CD4-positive, alpha-beta T cell (primary cell): ENCODE measurements around the gene NOD2. TPM values are rescaled to one million over a fixed set of nuclear protein-coding genes. Genes with fewer than 3 reads are reported as not detected.

ENCODE experiments used
- ATAC-seq: fragments of 200-7000 bp; cut with Tn5 transposase; one replicate; pipeline ENCODE4 v1.10.0; 2022; ENCODE audit warnings: mild to moderate bottlenecking; ENCODE audit not compliant: poor library complexity
- CTCF ChIA-PET: fragments of 350-600 bp; sonication (Branson Sonifier 250); formaldehyde crosslinking; loops from one replicate; lab custom pipeline; 2021; ENCODE audit warnings: antibody characterized with exemption, inconsistent platforms; lab: Charles Lee
- POLR2A ChIA-PET: fragments of 350-600 bp; sonication (Branson Sonifier 250); formaldehyde crosslinking; loops from one replicate; lab custom pipeline; 2021; ENCODE audit warnings: antibody characterized with exemption, inconsistent platforms; lab: Charles Lee
- DNase-seq, 14 experiments: peaks; one replicate each; pipeline ENCODE4 v3.0.0-alpha.2; 2013 to 2020; ENCODE audit warnings: mixed read lengths in 2 of 14
- H3K27ac ChIP-seq, 2 donors: one replicate each; pipeline versions ENCODE4 v1.5.1 to v1.7.0; 2013; ENCODE audit warnings: low read length in 2 of 2, low read depth in 1 of 2, mild to moderate bottlenecking in 1 of 2
- H3K27me3 ChIP-seq, 2 experiments: 1 replicate in 1 of 2; 2 replicates in 1 of 2; pipeline versions ENCODE4 v1.6.1 to v1.7.0; 2013; ENCODE audit warnings: low read length in 2 of 2, control low read depth in 1 of 2, mild to moderate bottlenecking in 1 of 2, moderate library complexity in 1 of 2; ENCODE audit not compliant: insufficient read depth in 2 of 2, control insufficient read depth in 1 of 2
- H3K36me3 ChIP-seq: one replicate; pipeline ENCODE4 v1.6.1; 2013; ENCODE audit warnings: low read length, control low read depth; ENCODE audit not compliant: insufficient read depth
- H3K4me1 ChIP-seq: one replicate; pipeline ENCODE4 v1.6.1; 2013; ENCODE audit warnings: low read length, control low read depth; ENCODE audit not compliant: insufficient read depth
- H3K4me3 ChIP-seq: one replicate; pipeline ENCODE4 v1.5.1; 2013; ENCODE audit warnings: mild to moderate bottlenecking, low read length, moderate library complexity
- H3K9me3 ChIP-seq, 2 experiments: 1 replicate in 1 of 2; 2 replicates in 1 of 2; pipeline versions ENCODE4 v1.6.1 to v1.7.0; 2013; ENCODE audit warnings: low read length in 2 of 2, mild to moderate bottlenecking in 2 of 2, control low read depth in 1 of 2, moderate library complexity in 1 of 2; ENCODE audit not compliant: control insufficient read depth in 1 of 2, insufficient read depth in 1 of 2
- H3K27ac Mint-ChIP-seq: one replicate; pipeline ENCODE4 v1.8.0; 2020; ENCODE audit warnings: mixed read lengths
- H3K27me3 Mint-ChIP-seq: one replicate; pipeline ENCODE4 v1.8.0; 2021; ENCODE audit warnings: mixed read lengths
- H3K36me3 Mint-ChIP-seq: one replicate; pipeline ENCODE4 v1.8.0; 2021; ENCODE audit warnings: low read depth, mixed read lengths
- H3K4me1 Mint-ChIP-seq: one replicate; pipeline ENCODE4 v1.8.0; 2021; ENCODE audit warnings: low read depth, mixed read lengths
- H3K4me3 Mint-ChIP-seq: one replicate; pipeline ENCODE4 v1.8.0; 2020; ENCODE audit warnings: mild to moderate bottlenecking, mixed read lengths
- H3K9me3 Mint-ChIP-seq: one replicate; pipeline ENCODE4 v1.8.0; 2020; ENCODE audit warnings: mixed read lengths
- intact Hi-C, 2 experiments: fragments of 100-400 bp; cut with DNase I in 1 of 2; cut with micrococcal nuclease in 1 of 2; formaldehyde crosslinking; loops; one replicate each; pipeline versions ENCODE4 v1.15.1 to v1.9.0; 2023 to 2025; cut with DNase I, micrococcal nuclease
- total RNA-seq, 174 experiments: library from RNA in 2 of 174; stranded (reverse) in 2 of 174; gene quantifications; one replicate each; pipeline ENCODE4 v1.2.3 and lab custom pipeline; 2021 to 2026
- TF ChIP-seq, protein P1 (sequence below): fragments of 200-600 bp; IDR thresholded peaks from one replicate; pipeline ENCODE4 v1.8.0; 2022; ENCODE audit warnings: antibody characterized with exemption, mild to moderate bottlenecking

The NOD2 gene
- total RNA-seq, 2 experiments from 2014 or later = 4.5 to 5.3 TPM

DNA sequence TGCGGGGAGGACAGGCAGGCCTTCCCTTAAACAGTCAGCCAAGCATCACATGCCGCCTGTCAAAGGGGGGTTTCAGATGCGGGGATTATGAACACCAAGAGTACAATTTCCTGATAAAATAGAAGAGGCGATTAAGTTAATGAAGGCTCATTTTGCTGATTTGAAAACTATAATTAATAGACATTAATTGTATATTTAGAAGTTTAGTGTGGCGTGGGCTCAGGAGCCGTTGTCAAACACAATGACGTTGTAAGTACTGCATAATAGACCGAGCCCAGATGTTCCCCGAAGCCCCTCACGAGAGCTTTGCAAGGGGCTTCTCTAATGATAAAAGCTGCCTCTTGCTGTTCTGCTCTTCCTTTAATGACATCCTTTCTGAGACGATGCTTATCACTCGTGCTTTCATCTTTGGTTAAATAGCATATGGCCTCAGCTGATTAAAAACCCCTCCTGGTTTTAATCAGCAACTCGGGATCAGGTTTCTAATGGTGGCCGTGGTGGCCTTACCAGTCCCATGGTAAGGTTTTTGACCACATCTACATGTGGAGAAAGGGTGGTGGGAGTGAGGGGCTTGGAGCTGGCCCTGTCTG, 40.5 kb upstream of the NOD2 start:
- peaks cover 4% of the 10 kb centered on the region for H3K36me3 Mint-ChIP-seq
- H3K9me3 ChIP-seq = no peaks in the 10 kb centered on the region
- intact Hi-C loops = no loop called here
- no peaks in the 10 kb centered on the region for H3K4me1 ChIP-seq
- no peaks in the 10 kb centered on the region for H3K27me3 ChIP-seq
- ATAC-seq = no peak
- H3K36me3 ChIP-seq = peaks cover 2% of the 10 kb centered on the region
- H3K27me3 Mint-ChIP-seq = no peaks in the 10 kb centered on the region
- H3K4me1 Mint-ChIP-seq = no peaks in the 10 kb centered on the region
- POLR2A ChIA-PET = interaction anchor here (0.5 kb wide), 1 partner anchor 104 kb away, joined by 3 read pairs; no protein-coding TSS in a partner anchor
- H3K4me3 ChIP-seq = no peak overlapping the region
- H3K27ac ChIP-seq = no peak overlapping the region
- DNase-seq = no peak
- TF ChIP-seq, protein P1, sequence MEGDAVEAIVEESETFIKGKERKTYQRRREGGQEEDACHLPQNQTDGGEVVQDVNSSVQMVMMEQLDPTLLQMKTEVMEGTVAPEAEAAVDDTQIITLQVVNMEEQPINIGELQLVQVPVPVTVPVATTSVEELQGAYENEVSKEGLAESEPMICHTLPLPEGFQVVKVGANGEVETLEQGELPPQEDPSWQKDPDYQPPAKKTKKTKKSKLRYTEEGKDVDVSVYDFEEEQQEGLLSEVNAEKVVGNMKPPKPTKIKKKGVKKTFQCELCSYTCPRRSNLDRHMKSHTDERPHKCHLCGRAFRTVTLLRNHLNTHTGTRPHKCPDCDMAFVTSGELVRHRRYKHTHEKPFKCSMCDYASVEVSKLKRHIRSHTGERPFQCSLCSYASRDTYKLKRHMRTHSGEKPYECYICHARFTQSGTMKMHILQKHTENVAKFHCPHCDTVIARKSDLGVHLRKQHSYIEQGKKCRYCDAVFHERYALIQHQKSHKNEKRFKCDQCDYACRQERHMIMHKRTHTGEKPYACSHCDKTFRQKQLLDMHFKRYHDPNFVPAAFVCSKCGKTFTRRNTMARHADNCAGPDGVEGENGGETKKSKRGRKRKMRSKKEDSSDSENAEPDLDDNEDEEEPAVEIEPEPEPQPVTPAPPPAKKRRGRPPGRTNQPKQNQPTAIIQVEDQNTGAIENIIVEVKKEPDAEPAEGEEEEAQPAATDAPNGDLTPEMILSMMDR = no peak
- no peaks in the 10 kb centered on the region for H3K9me3 Mint-ChIP-seq
- H3K27ac Mint-ChIP-seq = no peak overlapping the region
- CTCF ChIA-PET = interaction anchor here (1.3 kb wide), 1 partner anchor 12 kb away, joined by 4 read pairs; no protein-coding TSS in a partner anchor
- no peak overlapping the region for H3K4me3 Mint-ChIP-seq

DNA sequence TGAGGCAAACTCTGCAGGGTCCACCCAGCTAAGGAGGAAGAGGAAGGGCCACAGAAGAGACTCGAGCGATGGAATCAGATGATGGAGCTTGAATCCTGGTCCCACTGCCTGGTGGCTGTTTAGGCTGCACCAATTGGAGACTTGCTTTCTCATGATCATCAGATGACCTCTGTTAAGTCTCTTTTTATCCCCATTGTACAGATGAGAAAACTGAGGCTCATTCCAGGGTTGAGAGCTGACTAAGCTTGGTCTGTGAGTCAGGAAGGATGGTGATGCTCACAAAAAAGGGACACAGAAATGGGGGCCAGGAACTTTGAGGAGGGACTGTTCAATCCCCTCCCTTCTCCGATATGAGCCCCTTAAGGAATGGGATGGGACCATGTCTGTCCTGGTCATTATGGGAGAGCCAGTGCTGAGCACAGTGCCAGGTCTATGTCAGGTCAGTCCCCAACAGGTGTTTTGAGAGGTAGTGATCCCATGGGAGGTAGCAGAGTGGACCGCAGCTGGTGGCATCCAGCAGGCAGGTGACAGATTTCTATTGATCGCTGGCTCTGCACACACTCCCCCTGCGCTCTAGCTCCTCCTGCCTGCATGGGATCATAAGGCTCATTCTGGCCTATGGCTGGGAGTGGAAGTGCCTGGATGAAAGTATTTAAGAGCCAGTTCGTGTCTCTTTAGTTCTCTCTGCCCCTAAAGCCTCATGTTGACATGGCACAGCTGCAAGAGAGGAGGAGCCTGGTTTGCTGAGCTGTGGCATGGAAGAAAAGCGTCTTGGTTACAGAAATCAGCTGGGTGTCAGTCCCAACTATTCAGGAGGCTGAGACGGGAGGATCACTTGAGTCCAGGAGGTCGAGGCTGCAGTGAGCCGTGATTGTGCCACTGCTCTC, 39.5 kb upstream of the NOD2 start:
- no peak overlapping the region for H3K27ac ChIP-seq
- no peaks in the 10 kb centered on the region for H3K4me1 ChIP-seq
- TF ChIP-seq, protein P1 = no peak
- no peak for ATAC-seq
- DNase-seq = no peak
- intact Hi-C loops = no loop called here
- no peak overlapping the region for H3K4me3 ChIP-seq
- POLR2A ChIA-PET = interaction anchor here (0.5 to 0.8 kb wide), 2 partner anchors 13 to 103 kb away, joined by 3 to 4 read pairs; no protein-coding TSS in a partner anchor
- H3K27ac Mint-ChIP-seq = no peak overlapping the region
- H3K36me3 ChIP-seq = peaks cover 2% of the 10 kb centered on the region
- H3K9me3 ChIP-seq = no peaks in the 10 kb centered on the region
- no peaks in the 10 kb centered on the region for H3K27me3 ChIP-seq
- no peaks in the 10 kb centered on the region for H3K9me3 Mint-ChIP-seq
- no peaks in the 10 kb centered on the region for H3K27me3 Mint-ChIP-seq
- CTCF ChIA-PET = interaction anchor here (1.3 kb wide), 1 partner anchor 11 kb away, joined by 4 read pairs; no protein-coding TSS in a partner anchor
- no peaks in the 10 kb centered on the region for H3K4me1 Mint-ChIP-seq
- peaks cover 4% of the 10 kb centered on the region for H3K36me3 Mint-ChIP-seq
- no peak overlapping the region for H3K4me3 Mint-ChIP-seq

DNA sequence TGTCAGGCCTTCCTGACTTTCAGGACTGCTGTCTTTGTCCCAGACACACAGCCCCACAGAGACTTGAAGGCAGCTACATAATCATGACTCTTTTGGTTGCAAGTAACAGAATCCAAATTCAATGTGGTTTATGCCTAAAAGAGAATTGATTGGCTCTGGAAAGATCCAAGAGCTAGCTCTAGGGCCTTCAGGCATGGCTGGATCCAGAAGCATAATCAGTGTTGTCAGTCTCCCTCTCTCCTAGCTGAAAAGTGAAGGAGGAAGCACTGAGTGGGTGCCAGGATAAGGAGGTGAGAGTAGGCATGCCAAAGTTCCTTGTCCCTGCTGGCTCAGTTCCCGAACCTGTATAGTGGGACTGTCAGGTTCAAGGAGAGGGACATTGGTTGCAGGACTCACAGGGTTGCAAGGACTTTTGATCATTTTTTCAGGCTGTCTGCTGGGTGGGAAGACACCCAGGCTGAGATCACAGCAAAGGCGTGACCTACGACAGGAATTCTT, 37.8 kb upstream of the NOD2 start:
- H3K4me3 Mint-ChIP-seq = no peak overlapping the region
- Histone ChIP-seq H3K27me3 (no peaks in the 10 kb centered on the region), H3K9me3 (no peaks in the 10 kb centered on the region), H3K4me3 (no peak overlapping the region), H3K36me3 (peaks cover 2% of the 10 kb centered on the region), H3K27ac (no peak overlapping the region), H3K4me1 (peaks cover 3% of the 10 kb centered on the region)
- H3K4me1 Mint-ChIP-seq = peaks cover 4% of the 10 kb centered on the region
- H3K36me3 Mint-ChIP-seq = no peaks in the 10 kb centered on the region
- intact Hi-C loops = no loop called here
- CTCF ChIA-PET = interaction anchor here (1.5 kb wide), 1 partner anchor 10 kb away, joined by 4 read pairs; no protein-coding TSS in a partner anchor
- no peaks in the 10 kb centered on the region for H3K27me3 Mint-ChIP-seq
- ATAC-seq (no peak), DNase-seq (no peak)
- no peak overlapping the region for H3K27ac Mint-ChIP-seq
- TF ChIP-seq, protein P1 = no peak
- POLR2A ChIA-PET = no interaction called here
- H3K9me3 Mint-ChIP-seq = no peaks in the 10 kb centered on the region
